ENCODE measurements around the gene VIT. TPM values are rescaled to one million over a fixed set of nuclear protein-coding genes. Genes with fewer than 3 reads are reported as not detected.

Gene VIT
- polyA plus RNA-seq, 1 of the 3 experiments (the other 2 are of a cell fraction): not detected

DNA sequence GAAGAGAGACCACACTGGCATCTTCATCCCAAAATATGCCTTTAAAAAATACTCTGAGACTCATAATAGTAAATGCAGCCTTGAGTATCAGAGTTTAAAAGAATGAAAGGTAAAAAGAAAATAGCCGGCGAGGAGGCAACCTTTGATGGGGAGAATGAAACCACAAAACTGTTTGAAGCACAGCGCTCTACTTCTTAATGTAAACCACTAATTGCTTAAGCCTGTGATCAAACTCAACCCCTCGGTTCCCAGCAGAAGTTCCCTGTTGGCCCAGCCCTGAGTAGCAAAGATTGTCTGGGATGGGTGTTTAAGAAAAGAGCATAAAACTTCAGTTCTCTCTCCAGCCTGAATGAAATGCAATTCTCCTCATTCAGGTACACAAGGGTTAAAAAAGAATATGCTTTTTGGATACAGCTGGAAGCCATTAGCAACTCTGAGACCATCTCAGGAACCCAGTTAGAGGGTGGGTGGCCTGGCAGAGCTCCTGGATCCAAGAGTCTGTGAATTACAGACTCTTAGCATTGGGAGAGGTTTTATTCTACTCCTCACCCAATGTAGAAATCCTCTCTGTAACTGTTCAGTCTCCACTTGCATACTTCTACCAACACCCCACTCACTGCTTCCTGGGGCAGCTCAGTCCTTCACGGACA lies 44.8 kb downstream of the VIT start (continued):
- TF ChIP-seq, protein P1, sequence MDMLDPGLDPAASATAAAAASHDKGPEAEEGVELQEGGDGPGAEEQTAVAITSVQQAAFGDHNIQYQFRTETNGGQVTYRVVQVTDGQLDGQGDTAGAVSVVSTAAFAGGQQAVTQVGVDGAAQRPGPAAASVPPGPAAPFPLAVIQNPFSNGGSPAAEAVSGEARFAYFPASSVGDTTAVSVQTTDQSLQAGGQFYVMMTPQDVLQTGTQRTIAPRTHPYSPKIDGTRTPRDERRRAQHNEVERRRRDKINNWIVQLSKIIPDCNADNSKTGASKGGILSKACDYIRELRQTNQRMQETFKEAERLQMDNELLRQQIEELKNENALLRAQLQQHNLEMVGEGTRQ (IDR thresholded peaks at IDR 0.05; ENCODE audit: borderline replicate concordance, low read depth, low read length): no peak
- TF ChIP-seq JUND (IDR thresholded peaks at IDR 0.05): no peak
- TF ChIP-seq NFIC (IDR thresholded peaks at IDR 0.05; ENCODE audit: borderline replicate concordance): no peak
- no peak for TF ChIP-seq EP300 (IDR thresholded peaks at IDR 0.05; ENCODE audit: borderline replicate concordance in 1 of 2, low read depth in 1 of 2, low read length in 1 of 2)
- TF ChIP-seq YY1 (IDR thresholded peaks at IDR 0.05; ENCODE audit: low read depth): no peak
- TF ChIP-seq MXI1 (IDR thresholded peaks at IDR 0.05; ENCODE audit: low read depth, low read length): no peak

- H3K4me3 ChIP-seq (ENCODE audit: low read depth in 2 of 2, low read length in 1 of 2): no peak overlapping the region
- H2AFZ ChIP-seq (ENCODE audit: low read depth): no peak overlapping the region
- H3K27ac ChIP-seq (ENCODE audit: low read depth in 2 of 2, low read length in 1 of 2): no peak overlapping the region
- H3K27me3 ChIP-seq (ENCODE audit: insufficient read depth): peaks cover 24% of the 10 kb centered on the region; the same call in 1 of the 2 replicates
- ChIA-PET CTCF (interaction anchor here (0.6 to 1.8 kb wide), 3 partner anchors 37 to 288 kb away, joined by 3 to 5 read pairs (median 3); no protein-coding TSS in a partner anchor), POLR2A (no interaction called here)
- no peaks in the 10 kb centered on the region for H3F3A ChIP-seq (replicated peaks; ENCODE audit: insufficient read depth)
- H4K20me1 ChIP-seq (ENCODE audit: insufficient read depth): no peaks in the 10 kb centered on the region
- no peak overlapping the region for H3K9ac ChIP-seq
- H3K9me3 ChIP-seq: peaks cover 5% of the 10 kb centered on the region; the same call in 1 of the 2 replicates
- TF ChIP-seq TEAD4 (IDR thresholded peaks at IDR 0.05; ENCODE audit: borderline replicate concordance, insufficient read depth) (no peak), CHD2 (IDR thresholded peaks at IDR 0.05; ENCODE audit: low read length, partially characterized antibody) (no peak), NFIC (IDR thresholded peaks at IDR 0.05; ENCODE audit: borderline replicate concordance) (no peak), EP300 (IDR thresholded peaks at IDR 0.05; ENCODE audit: borderline replicate concordance in 1 of 2, low read depth in 1 of 2, low read length in 1 of 2) (no peak), RAD21 (IDR thresholded peaks at IDR 0.05; ENCODE audit: low read length) (no peak), JUND (IDR thresholded peaks at IDR 0.05) (no peak), EZH2phosphoT487 (IDR thresholded peaks at IDR 0.05; ENCODE audit: borderline replicate concordance, low read depth) (no peak), PBX3 (IDR thresholded peaks at IDR 0.05) (no peak), MAX (IDR thresholded peaks at IDR 0.05; ENCODE audit: low read depth) (no peak), GABPA (IDR thresholded peaks at IDR 0.05; ENCODE audit: low read depth) (no peak), ELF1 (IDR thresholded peaks at IDR 0.05) (no peak), REST (IDR thresholded peaks at IDR 0.05; ENCODE audit: low read depth, low read length) (no peak), NRF1 (IDR thresholded peaks at IDR 0.05; ENCODE audit: low read depth, low read length) (no peak), SIN3A (IDR thresholded peaks at IDR 0.05; ENCODE audit: borderline replicate concordance, low read depth, low read length) (no peak), FOXJ3 (CRISPR knock-in tag; IDR thresholded peaks at IDR 0.05) (no peak), SMC3 (IDR thresholded peaks at IDR 0.05; ENCODE audit: low read depth, low read length) (no peak), FOSL2 (IDR thresholded peaks at IDR 0.05; ENCODE audit: borderline replicate concordance, low read depth) (no peak), MEF2A (IDR thresholded peaks at IDR 0.05; ENCODE audit: borderline replicate concordance, low read depth) (no peak)
- H3K36me3 ChIP-seq (replicated peaks in 1 of 2; ENCODE audit: control insufficient read depth in 1 of 2, insufficient read depth in 2 of 2, low read length in 1 of 2): no peaks in the 10 kb centered on the region
- no peaks in the 10 kb centered on the region for H3K9me2 ChIP-seq
- no peaks in the 10 kb centered on the region for H3K79me2 ChIP-seq (ENCODE audit: insufficient read depth)
- H3K4me1 ChIP-seq (ENCODE audit: control insufficient read depth in 1 of 2, insufficient read depth in 2 of 2, low read depth in 1 of 2, low read length in 1 of 2): no peaks in the 10 kb centered on the region
- no peak overlapping the region for H3K4me2 ChIP-seq
- no peak for DNase-seq
- 2% methylated on average over 2 of the region's 2 CpGs for WGBS (ENCODE audit: low lambda C conversion rate)
These were observed 47.4 kb downstream of the VIT start for GRCh38 chr2:36743954-36744353.

Measured in SK-N-SH (cell line).